ENCODE results near the gene GABRG2.

The GABRG2 gene

GRCh38 chr5:162067162-162067561, 411 bp upstream of the GABRG2 start:
- TF ChIP-seq CTCF (conservative IDR thresholded peaks at IDR 0.05; ENCODE audit: low read depth, low read length), result no peak
- no peak overlapping the region for H3K4me3 ChIP-seq (ENCODE audit: low read depth, low read length)

GRCh38 chr5:162068412-162068811, 839 bp downstream of the GABRG2 start:
- DNase-seq (ENCODE audit: low read depth), result peak; percentile 0
- TF ChIP-seq CTCF (conservative IDR thresholded peaks at IDR 0.05; ENCODE audit: low read depth, low read length), result no peak
- H3K4me3 ChIP-seq (ENCODE audit: low read depth, low read length), result no peak overlapping the region

More at GRCh38 chr5:162067162-162067561, 411 bp upstream of the GABRG2 start:
- DNase-seq (ENCODE audit: low read depth), result no peak

- no peak overlapping the region for H3K4me3 ChIP-seq (ENCODE audit: low read depth, low read length)
- no peak for DNase-seq (ENCODE audit: low read depth)
- no peak for TF ChIP-seq CTCF (conservative IDR thresholded peaks at IDR 0.05; ENCODE audit: low read depth, low read length)
Measured at GRCh38 chr5:162068936-162069335, 1.4 kb downstream of the GABRG2 start.

- TF ChIP-seq CTCF (conservative IDR thresholded peaks at IDR 0.05; ENCODE audit: low read depth, low read length), result no peak
- H3K4me3 ChIP-seq (ENCODE audit: low read depth, low read length), result no peak overlapping the region
Measured at GRCh38 chr5:162078805-162079204, 11.2 kb downstream of the GABRG2 start.

GRCh38 chr5:162091336-162091735, 23.8 kb downstream of the GABRG2 start:
- TF ChIP-seq CTCF (conservative IDR thresholded peaks at IDR 0.05; ENCODE audit: low read depth, low read length), result no peak
- H3K4me3 ChIP-seq (ENCODE audit: low read depth, low read length), result no peak overlapping the region
- DNase-seq (ENCODE audit: low read depth), result no peak

More at GRCh38 chr5:162078805-162079204, 11.2 kb downstream of the GABRG2 start:
- no peak for DNase-seq (ENCODE audit: low read depth)

GRCh38 chr5:162096448-162096847, 28.9 kb downstream of the GABRG2 start:
- H3K4me3 ChIP-seq (ENCODE audit: low read depth, low read length), result no peak overlapping the region
- TF ChIP-seq CTCF (conservative IDR thresholded peaks at IDR 0.05; ENCODE audit: low read depth, low read length), result no peak

GRCh38 chr5:162107591-162107990, 40.0 kb downstream of the GABRG2 start:
- H3K4me3 ChIP-seq (ENCODE audit: low read depth, low read length), result no peak overlapping the region
- DNase-seq (ENCODE audit: low read depth), result no peak
- no peak for TF ChIP-seq CTCF (conservative IDR thresholded peaks at IDR 0.05; ENCODE audit: low read depth, low read length)

More at GRCh38 chr5:162096448-162096847, 28.9 kb downstream of the GABRG2 start:
- no peak for DNase-seq (ENCODE audit: low read depth)

All from choroid plexus epithelial cell (primary cell).